Spinal cord (tissue), 10 donors: ENCODE measurements around the gene SLC38A1. TPM values are rescaled to one million over a fixed set of nuclear protein-coding genes. Genes with fewer than 3 reads are reported as not detected.
A peak's percentile ranks its signal among the peaks of the same experiment; 100 is the strongest.

ENCODE experiments used
- DNase-seq, 6 donors: peaks; one replicate each; pipeline versions ENCODE4 v3.0.0 to v3.0.0-alpha.2; 2013 to 2015; ENCODE audit warnings: low spot score in 6 of 6, low read depth in 4 of 6
- H3K27ac ChIP-seq: one replicate; pipeline ENCODE4 v1.5.1; 2013; ENCODE audit warnings: low read depth, low read length, control low read depth
- H3K27me3 ChIP-seq: one replicate; pipeline ENCODE4 v1.6.1; 2013; ENCODE audit warnings: low read length; ENCODE audit not compliant: control insufficient read depth, insufficient read depth
- H3K36me3 ChIP-seq: one replicate; pipeline ENCODE4 v1.6.1; 2013; ENCODE audit warnings: low read length; ENCODE audit not compliant: control insufficient read depth, insufficient read depth
- H3K4me1 ChIP-seq: one replicate; pipeline ENCODE4 v1.6.1; 2013; ENCODE audit warnings: low read length; ENCODE audit not compliant: control insufficient read depth, insufficient read depth
- H3K4me3 ChIP-seq: one replicate; pipeline ENCODE4 v1.5.1; 2013; ENCODE audit warnings: low read depth, low read length, control low read depth
- H3K9me3 ChIP-seq: one replicate; pipeline ENCODE4 v1.6.1; 2013; ENCODE audit warnings: low read length; ENCODE audit not compliant: control insufficient read depth, insufficient read depth
- WGBS: methylation state at CpG from one replicate; pipeline ENCODE4 v1.1.5; 2013; ENCODE audit warnings: missing lambda C conversion rate; ENCODE audit not compliant: insufficient coverage; 5-methylcytosine and 5-hydroxymethylcytosine counted together
- long read RNA-seq, 4 donors: transcript quantifications; one replicate each; lab custom pipeline, GENCODE V29; 2026
- polyA plus RNA-seq, 2 donors: library from polyadenylated mRNA; unstranded; fragments of 120-200 nt; gene quantifications; one replicate each; pipeline ENCODE4 v1.2.1, GENCODE V29; 2013; ENCODE audit not compliant: insufficient read length in 2 of 2
- total RNA-seq, 2 donors: library from RNA; depleted of rRNA in 1 of 2; stranded (reverse); fragments of 120-200 nt in 1 of 2; fragments of >200 nt in 1 of 2; gene quantifications; one replicate each; pipeline versions ENCODE4 v1.2.3 to v1.2.4, GENCODE V29; 2013 to 2014
- donor health status: healthy.

SLC38A1 gene
- total RNA-seq (100 to 1,000 TPM in 1 of 2 donors, 10 to 100 TPM in 1; 56.5 to 162 TPM), polyA plus RNA-seq (10 to 100 TPM; 62.7 to 86.1 TPM)
- long read RNA-seq, donor 1, full-length matches to known transcripts: 5 of 23 reads
- long read RNA-seq, donor 1, partial matches to known transcripts: 18 of 23 reads
- long read RNA-seq, donor 1, other reads (novel, unspliced or antisense): 0 of 23 reads
- long read RNA-seq, donor 2, full-length matches to known transcripts: 6 of 11 reads
- long read RNA-seq, donor 2, partial matches to known transcripts: 5 of 11 reads
- long read RNA-seq, donor 2, other reads (novel, unspliced or antisense): 0 of 11 reads
- long read RNA-seq, donor 3, full-length matches to known transcripts: 7 of 12 reads
- long read RNA-seq, donor 3, partial matches to known transcripts: 5 of 12 reads
- long read RNA-seq, donor 3, other reads (novel, unspliced or antisense): 0 of 12 reads
- long read RNA-seq, donor 4, full-length matches to known transcripts: 4 of 4 reads
- long read RNA-seq, donor 4, partial matches to known transcripts: 0 of 4 reads
- long read RNA-seq, donor 4, other reads (novel, unspliced or antisense): 0 of 4 reads

DNA sequence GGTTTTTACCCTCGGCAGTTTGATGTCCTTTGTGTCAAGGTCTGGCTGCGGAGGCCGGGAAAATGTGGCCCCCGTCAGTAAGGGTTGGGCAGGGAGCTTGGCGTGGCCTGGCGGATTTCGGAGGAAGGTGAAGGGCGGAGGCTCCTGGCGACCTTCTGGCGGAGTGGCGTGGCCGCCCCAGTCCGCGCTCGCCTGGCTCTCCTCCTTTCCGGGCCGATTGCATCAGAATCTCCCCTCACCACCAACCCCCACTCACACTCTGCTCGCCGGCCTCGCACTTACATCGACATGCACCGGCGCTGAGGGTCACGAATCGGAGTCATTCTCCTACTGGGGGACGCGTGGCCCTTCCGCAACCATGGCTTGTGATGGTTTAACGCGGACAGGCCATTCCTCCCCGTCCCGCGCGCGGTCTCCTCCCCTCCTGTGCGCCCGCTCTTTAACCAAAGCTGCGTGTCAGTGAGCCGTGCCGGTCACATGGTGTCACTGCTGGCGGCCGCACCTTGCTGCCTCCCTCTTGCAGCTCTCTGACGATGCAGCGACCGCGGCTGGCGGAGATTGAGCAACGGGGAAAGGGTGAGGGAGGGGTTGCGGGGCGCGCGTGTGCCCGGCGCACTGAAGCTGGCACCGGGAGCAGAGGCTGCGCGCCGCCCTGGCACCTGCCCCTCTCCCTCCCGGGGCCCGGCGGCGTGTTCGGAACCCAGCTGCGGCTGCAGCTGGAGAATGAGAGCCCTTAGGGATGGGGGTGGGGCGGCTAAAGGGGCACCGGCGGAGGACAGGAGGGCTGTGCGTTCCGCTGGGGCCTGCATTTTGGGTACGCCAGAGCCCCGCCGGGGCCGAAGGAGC lies at the start of gene SLC38A1:
Gene SLC38A1, minus strand, starts transcription at position 461 of the 846 bp plus-strand sequence. CDS start 29,243 bp downstream, outside the sequence.
- Histone ChIP-seq H3K4me1 (peaks cover 29% of the 10 kb centered on the region), H3K27me3 (peaks cover 36% of the 10 kb centered on the region), H3K27ac (peak within 1 kb of the TSS; percentile 76), H3K36me3 (no peaks in the 10 kb centered on the region), H3K4me3 (peak within 1 kb of the TSS; percentile 76), H3K9me3 (no peaks in the 10 kb centered on the region)
- DNase-seq: peak in 5 of 6 donors; percentile 72 to 97 (median 81)
- WGBS: under 1% methylated on average over 71 of the region's 73 CpGs

DNA sequence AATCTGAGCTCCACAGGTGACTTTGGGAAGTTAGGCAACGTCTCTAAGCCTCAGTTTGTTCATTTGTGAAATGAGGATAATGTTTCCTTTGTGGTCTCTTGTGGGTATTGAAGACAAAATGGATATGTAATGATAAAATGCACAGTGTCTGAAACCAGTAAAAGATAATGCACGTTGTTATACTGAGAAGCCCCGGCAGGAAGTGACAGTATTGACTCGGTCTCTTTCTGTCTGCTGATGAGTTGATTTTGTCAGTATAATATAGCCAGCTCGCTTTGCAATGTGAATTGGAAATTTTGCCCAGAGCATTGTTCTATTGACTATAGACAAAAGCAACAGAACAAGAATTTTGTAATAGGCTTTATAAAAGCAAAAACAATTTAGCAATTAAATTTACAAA lies 49.2 kb upstream of the SLC38A1 start:
- no peak for DNase-seq
- H3K4me3 ChIP-seq: no peak overlapping the region
- no peaks in the 10 kb centered on the region for H3K9me3 ChIP-seq
- WGBS: 64% methylated on average over 1 of the region's 5 CpGs
- no peaks in the 10 kb centered on the region for H3K4me1 ChIP-seq
- no peaks in the 10 kb centered on the region for H3K27me3 ChIP-seq
- H3K27ac ChIP-seq: no peak overlapping the region
- no peaks in the 10 kb centered on the region for H3K36me3 ChIP-seq

DNA sequence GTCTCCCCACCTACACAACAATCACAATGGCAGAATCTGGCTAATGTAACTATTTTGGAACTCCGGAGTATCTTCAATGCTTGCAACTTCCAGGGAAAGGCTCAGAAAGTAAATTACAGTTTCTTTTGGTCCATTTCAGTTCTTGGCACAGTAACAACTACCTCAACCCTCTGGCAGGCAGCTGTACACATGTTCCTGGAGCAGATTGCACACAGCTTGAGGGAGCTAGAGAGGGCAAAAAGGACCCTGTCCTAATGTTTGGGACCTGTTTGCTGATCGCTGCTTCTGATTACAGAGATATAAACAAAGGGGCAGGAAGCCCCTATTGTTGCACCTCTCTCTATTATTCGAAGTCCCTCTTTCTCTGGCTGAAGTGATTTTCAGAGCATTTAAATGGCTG lies 35.2 kb upstream of the SLC38A1 start:
- 71% methylated on average over 3 of the region's 3 CpGs for WGBS
- Histone ChIP-seq H3K4me3 (no peak overlapping the region), H3K9me3 (no peaks in the 10 kb centered on the region), H3K4me1 (no peaks in the 10 kb centered on the region), H3K27me3 (no peaks in the 10 kb centered on the region), H3K36me3 (no peaks in the 10 kb centered on the region), H3K27ac (no peak overlapping the region)
- peak in 1 of 6 donors; percentile 18 for DNase-seq

DNA sequence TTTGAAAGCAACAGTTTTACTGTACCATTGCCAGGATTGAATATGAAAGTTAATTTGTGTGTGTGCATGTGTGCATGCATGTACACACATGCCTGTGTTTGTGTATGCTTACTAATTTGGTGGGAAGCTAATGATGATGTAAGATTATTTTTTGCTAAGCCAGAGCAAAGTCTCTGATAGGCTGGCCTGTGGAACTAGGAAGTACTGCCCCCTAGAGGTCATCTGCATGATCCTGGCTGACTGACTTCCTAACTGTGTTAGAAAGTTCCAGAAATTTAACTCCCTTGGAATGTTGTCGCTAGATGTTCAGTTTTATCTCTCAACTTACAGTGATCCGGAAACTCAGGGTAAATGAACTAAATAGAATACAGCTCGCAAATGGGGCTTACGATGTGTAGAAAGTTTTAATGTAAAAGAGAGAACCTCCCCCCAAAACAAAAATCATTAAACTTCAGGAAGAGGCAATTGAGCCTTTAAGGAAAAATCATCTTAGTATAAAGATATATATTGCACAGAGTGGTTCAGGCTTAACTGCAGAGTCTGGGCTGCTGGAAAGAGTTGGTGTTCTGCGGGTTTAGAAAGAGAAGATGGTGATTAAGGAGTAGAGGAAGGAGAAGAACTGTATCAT lies 34.3 kb upstream of the SLC38A1 start:
- 91% methylated on average over 1 of the region's 5 CpGs for WGBS
- no peak overlapping the region for H3K4me3 ChIP-seq
- H3K27me3 ChIP-seq: no peaks in the 10 kb centered on the region
- H3K9me3 ChIP-seq: no peaks in the 10 kb centered on the region
- H3K36me3 ChIP-seq: no peaks in the 10 kb centered on the region
- peak in 1 of 6 donors; percentile 28 for DNase-seq
- H3K27ac ChIP-seq: no peak overlapping the region
- H3K4me1 ChIP-seq: no peaks in the 10 kb centered on the region

DNA sequence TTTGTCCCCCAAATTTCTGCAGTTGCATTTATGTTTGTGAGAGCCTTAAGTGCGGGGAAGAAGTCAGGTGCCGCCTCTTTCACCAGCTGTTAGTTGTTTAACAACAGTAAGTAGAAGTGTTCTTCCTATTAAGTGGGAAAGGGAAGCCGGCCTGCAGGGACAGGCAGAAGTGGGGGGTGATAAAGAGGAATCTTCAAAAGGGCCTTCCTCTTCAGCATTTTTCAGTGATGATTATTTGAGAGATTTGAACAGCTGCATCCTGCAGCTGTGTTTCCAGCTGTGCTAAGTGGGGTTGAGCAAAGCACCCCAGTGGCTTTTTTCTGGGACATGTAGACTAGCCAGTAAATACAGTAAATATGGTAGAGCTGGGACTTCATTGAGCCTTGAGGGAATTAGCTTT lies 32.1 kb upstream of the SLC38A1 start:
- Histone ChIP-seq H3K9me3 (no peaks in the 10 kb centered on the region), H3K27me3 (no peaks in the 10 kb centered on the region), H3K27ac (no peak overlapping the region), H3K36me3 (no peaks in the 10 kb centered on the region), H3K4me3 (no peak overlapping the region), H3K4me1 (no peaks in the 10 kb centered on the region)
- 44% methylated on average over 1 of the region's 3 CpGs for WGBS
- peak in 2 of 6 donors; percentile 58 to 60 for DNase-seq

DNA sequence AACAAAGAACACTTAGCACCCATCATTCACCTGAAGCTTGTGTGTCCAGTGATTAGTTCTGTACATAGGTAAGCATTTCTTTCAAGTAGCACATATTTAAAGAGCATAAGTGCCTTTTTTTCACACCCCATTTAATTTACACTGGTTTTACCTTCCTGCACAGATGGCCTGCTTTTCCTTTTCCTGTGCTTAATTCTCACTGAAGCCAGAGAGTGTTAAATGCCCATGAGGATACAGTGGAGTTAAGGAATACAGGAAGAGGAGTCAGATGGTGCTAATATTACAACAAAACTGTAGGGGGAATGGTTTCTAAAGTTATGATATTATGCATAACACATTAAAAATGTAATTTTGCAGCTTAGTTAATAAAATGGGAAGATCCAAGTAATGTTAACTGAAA lies 31.0 kb upstream of the SLC38A1 start:
- no peaks in the 10 kb centered on the region for H3K27me3 ChIP-seq
- H3K4me3 ChIP-seq: no peak overlapping the region
- no peaks in the 10 kb centered on the region for H3K4me1 ChIP-seq
- H3K36me3 ChIP-seq: no peaks in the 10 kb centered on the region
- no peaks in the 10 kb centered on the region for H3K9me3 ChIP-seq
- no peak overlapping the region for H3K27ac ChIP-seq
- peak in 2 of 6 donors; percentile 20 to 74 for DNase-seq

GRCh38 chr12:46298261-46298660 lies 29.4 kb upstream of the SLC38A1 start:
- no peak for DNase-seq
- Histone ChIP-seq H3K27me3 (no peaks in the 10 kb centered on the region), H3K4me1 (no peaks in the 10 kb centered on the region), H3K36me3 (no peaks in the 10 kb centered on the region), H3K27ac (no peak overlapping the region), H3K9me3 (no peaks in the 10 kb centered on the region), H3K4me3 (no peak overlapping the region)
- 73% methylated on average over 1 of the region's 2 CpGs for WGBS

- H3K4me3 ChIP-seq: no peak overlapping the region
- no peaks in the 10 kb centered on the region for H3K36me3 ChIP-seq
- no peaks in the 10 kb centered on the region for H3K4me1 ChIP-seq
- DNase-seq: no peak
- 89% methylated on average over 3 of the region's 4 CpGs for WGBS
- H3K9me3 ChIP-seq: no peaks in the 10 kb centered on the region
- H3K27me3 ChIP-seq: no peaks in the 10 kb centered on the region
- no peak overlapping the region for H3K27ac ChIP-seq
Observed at GRCh38 chr12:46296822-46297221, 28.0 kb upstream of the SLC38A1 start.

- Histone ChIP-seq H3K4me3 (no peak overlapping the region), H3K27me3 (no peaks in the 10 kb centered on the region), H3K36me3 (no peaks in the 10 kb centered on the region), H3K9me3 (no peaks in the 10 kb centered on the region), H3K4me1 (no peaks in the 10 kb centered on the region), H3K27ac (no peak overlapping the region)
- no peak for DNase-seq
- 82% methylated on average over 1 of the region's 2 CpGs for WGBS
Observed at GRCh38 chr12:46292754-46293402, 24.0 kb upstream of the SLC38A1 start.
